Neural cell (in vitro differentiated cells): ENCODE data around the gene PLXNA4. TPM values are rescaled to one million over a fixed set of nuclear protein-coding genes. Genes with fewer than 3 reads are reported as not detected.

Source experiments
- H2AFZ ChIP-seq: fragments of 200-600, 300-800 bp; sonication (generic), shearing (Covaris generic); 2 replicates; pipeline ENCODE4 v1.6.0; 2014; ENCODE audit warnings: low read depth, mild to moderate bottlenecking, antibody characterized with exemption, low read length, moderate library complexity
- H3F3A ChIP-seq: fragments of 200-600 bp; shearing (Covaris generic); 2 replicates; pipeline ENCODE4 v1.6.1; 2016; ENCODE audit warnings: mild to moderate bottlenecking, moderate library complexity, mixed read lengths, antibody characterized with exemption, low read length; ENCODE audit not compliant: insufficient read depth, poor library complexity, severe bottlenecking
- H3K27ac ChIP-seq: fragments of 200-600, 300-800 bp; sonication (generic), shearing (Covaris generic); 2 replicates; pipeline ENCODE4 v1.5.1; 2014; ENCODE audit warnings: mild to moderate bottlenecking, low read length, moderate library complexity
- H3K27me3 ChIP-seq: fragments of 300-800, 200-600 bp; sonication (generic), shearing (Covaris generic); 2 replicates; pipeline ENCODE4 v1.6.0; 2014; ENCODE audit warnings: mild to moderate bottlenecking, low read depth, low read length, moderate library complexity; ENCODE audit not compliant: insufficient read depth
- H3K36me3 ChIP-seq: fragments of 300-800, 200-600 bp; sonication (generic), shearing (Covaris generic); 2 replicates; pipeline ENCODE4 v1.5.1; 2014; ENCODE audit warnings: mild to moderate bottlenecking, antibody characterized with exemption, low read length, moderate library complexity; ENCODE audit not compliant: insufficient read depth
- H3K4me2 ChIP-seq: fragments of 300-800, 200-600 bp; sonication (generic), shearing (Covaris generic); 2 replicates; pipeline ENCODE4 v1.6.0; 2014; ENCODE audit warnings: mild to moderate bottlenecking, low read length
- H3K4me3 ChIP-seq: fragments of 300-800, 200-600 bp; sonication (generic), shearing (Covaris generic); 2 replicates; pipeline ENCODE4 v1.5.1; 2014; ENCODE audit warnings: mild to moderate bottlenecking, low read length, moderate library complexity
- H3K79me2 ChIP-seq: fragments of 200-600 bp; shearing (Covaris generic); replicated peaks from 2 replicates; pipeline ENCODE4 v1.6.0; 2014; ENCODE audit warnings: mild to moderate bottlenecking, low read length, moderate library complexity; ENCODE audit not compliant: insufficient read depth
- H3K9ac ChIP-seq: fragments of 300-800, 200-600 bp; sonication (generic), shearing (Covaris generic); 2 replicates; pipeline ENCODE4 v1.6.1; 2016; ENCODE audit warnings: mild to moderate bottlenecking, low read length, mixed read lengths
- H3K9me2 ChIP-seq: fragments of 200-600 bp; shearing (Covaris generic); 2 replicates; pipeline ENCODE4 v1.6.1; 2016; ENCODE audit warnings: mild to moderate bottlenecking, low read length, mixed read lengths; ENCODE audit not compliant: insufficient read depth
- H3K9me3 ChIP-seq: fragments of 200-600, 300-800 bp; sonication (generic), shearing (Covaris generic); 2 replicates; pipeline ENCODE4 v1.6.1; 2016; ENCODE audit warnings: mild to moderate bottlenecking, mixed run types, low read length, moderate library complexity, mixed read lengths
- H4K20me1 ChIP-seq: fragments of 200-600 bp; shearing (Covaris generic); 2 replicates; pipeline ENCODE4 v1.6.1; 2016; ENCODE audit warnings: mild to moderate bottlenecking, mixed run types; ENCODE audit not compliant: insufficient read depth
- EP300 ChIP-seq: fragments of 450-650 bp; conservative IDR thresholded peaks from 2 replicates; pipeline ENCODE4 v1.6.1; 2014; ENCODE audit warnings: antibody characterized with exemption, mild to moderate bottlenecking, moderate library complexity; ENCODE audit not compliant: poor library complexity, severe bottlenecking
- EZH2 ChIP-seq: fragments of 200-600, 300-800 bp; shearing (Covaris generic), sonication (generic); IDR thresholded peaks from 2 replicates; pipeline ENCODE4 v1.6.1; 2014; ENCODE audit warnings: antibody characterized with exemption, low read length, borderline replicate concordance, mild to moderate bottlenecking; ENCODE audit not compliant: insufficient read depth, poor library complexity, severe bottlenecking
- MXI1 ChIP-seq: fragments of 450-650 bp; conservative IDR thresholded peaks from 2 replicates; pipeline ENCODE4 v1.6.1; 2014; ENCODE audit warnings: antibody characterized with exemption, mild to moderate bottlenecking; ENCODE audit not compliant: poor library complexity, severe bottlenecking
- POLR2AphosphoS5 ChIP-seq: IDR thresholded peaks from 2 replicates; pipeline ENCODE4 v1.6.1; 2012
- RAD21 ChIP-seq: fragments of 450-650 bp; conservative IDR thresholded peaks from 2 replicates; pipeline ENCODE4 v1.6.1; 2014; ENCODE audit warnings: antibody characterized with exemption, mild to moderate bottlenecking, moderate library complexity
- SMC3 ChIP-seq: fragments of 450-650 bp; conservative IDR thresholded peaks from 2 replicates; pipeline ENCODE4 v1.6.1; 2014; ENCODE audit warnings: antibody characterized with exemption, mild to moderate bottlenecking, moderate library complexity; ENCODE audit not compliant: poor library complexity
- TAF1 ChIP-seq: IDR thresholded peaks from 2 replicates; pipeline ENCODE4 v1.6.1; 2012; ENCODE audit warnings: low read depth
- polyA plus RNA-seq: library from polyadenylated mRNA; depleted of rRNA; stranded (reverse); fragments of >200 nt; gene quantifications from 2 replicates; pipeline ENCODE4 v1.2.3, GENCODE V29; 2014
- TF ChIP-seq, protein P1 (sequence below): IDR thresholded peaks from 2 replicates; pipeline ENCODE4 v1.6.1; 2012; ENCODE audit warnings: borderline replicate concordance
- TF ChIP-seq, protein P2 (sequence below): fragments of 450-650 bp; IDR thresholded peaks from 2 replicates; pipeline ENCODE4 v1.5.1; 2014; ENCODE audit warnings: antibody characterized with exemption, mild to moderate bottlenecking, moderate library complexity; ENCODE audit not compliant: poor library complexity, severe bottlenecking

PLXNA4 gene
- polyA plus RNA-seq, 1 donor from 2014 or later = 7.2 TPM

DNA sequence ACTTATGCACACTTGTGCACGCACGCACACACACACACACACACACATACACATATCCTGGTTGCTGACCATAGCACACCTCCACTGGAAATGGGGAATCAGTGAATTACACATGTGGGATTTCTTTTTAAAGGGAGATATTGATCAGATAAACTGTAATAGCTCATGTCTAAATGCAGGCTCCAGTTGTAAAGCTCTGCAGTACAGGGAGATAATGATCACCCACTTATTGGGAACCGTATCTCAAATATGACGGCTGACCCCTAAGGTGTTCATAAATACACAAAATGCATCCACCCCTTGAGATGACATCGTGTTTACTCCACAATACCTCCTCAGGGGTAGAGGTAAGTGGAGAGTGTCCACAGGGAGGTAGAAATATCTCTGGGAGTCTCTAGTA lies 79.2 kb downstream of the PLXNA4 start:
- Histone ChIP-seq H3K9me2 (no peaks in the 10 kb centered on the region), H3K4me2 (no peak overlapping the region), H3K9ac (no peak overlapping the region), H3K27me3 (no peaks in the 10 kb centered on the region), H3K4me3 (no peak overlapping the region), H4K20me1 (no peaks in the 10 kb centered on the region), H3K27ac (no peak overlapping the region), H2AFZ (no peak overlapping the region), H3K79me2 (no peaks in the 10 kb centered on the region), H3F3A (peaks cover 3% of the 10 kb centered on the region), H3K36me3 (no peaks in the 10 kb centered on the region), H3K9me3 (no peaks in the 10 kb centered on the region)
- TF ChIP-seq RAD21 (no peak), POLR2AphosphoS5 (no peak), EZH2 (no peak), TAF1 (no peak), MXI1 (no peak), EP300 (no peak), SMC3 (no peak)
- TF ChIP-seq, protein P1, sequence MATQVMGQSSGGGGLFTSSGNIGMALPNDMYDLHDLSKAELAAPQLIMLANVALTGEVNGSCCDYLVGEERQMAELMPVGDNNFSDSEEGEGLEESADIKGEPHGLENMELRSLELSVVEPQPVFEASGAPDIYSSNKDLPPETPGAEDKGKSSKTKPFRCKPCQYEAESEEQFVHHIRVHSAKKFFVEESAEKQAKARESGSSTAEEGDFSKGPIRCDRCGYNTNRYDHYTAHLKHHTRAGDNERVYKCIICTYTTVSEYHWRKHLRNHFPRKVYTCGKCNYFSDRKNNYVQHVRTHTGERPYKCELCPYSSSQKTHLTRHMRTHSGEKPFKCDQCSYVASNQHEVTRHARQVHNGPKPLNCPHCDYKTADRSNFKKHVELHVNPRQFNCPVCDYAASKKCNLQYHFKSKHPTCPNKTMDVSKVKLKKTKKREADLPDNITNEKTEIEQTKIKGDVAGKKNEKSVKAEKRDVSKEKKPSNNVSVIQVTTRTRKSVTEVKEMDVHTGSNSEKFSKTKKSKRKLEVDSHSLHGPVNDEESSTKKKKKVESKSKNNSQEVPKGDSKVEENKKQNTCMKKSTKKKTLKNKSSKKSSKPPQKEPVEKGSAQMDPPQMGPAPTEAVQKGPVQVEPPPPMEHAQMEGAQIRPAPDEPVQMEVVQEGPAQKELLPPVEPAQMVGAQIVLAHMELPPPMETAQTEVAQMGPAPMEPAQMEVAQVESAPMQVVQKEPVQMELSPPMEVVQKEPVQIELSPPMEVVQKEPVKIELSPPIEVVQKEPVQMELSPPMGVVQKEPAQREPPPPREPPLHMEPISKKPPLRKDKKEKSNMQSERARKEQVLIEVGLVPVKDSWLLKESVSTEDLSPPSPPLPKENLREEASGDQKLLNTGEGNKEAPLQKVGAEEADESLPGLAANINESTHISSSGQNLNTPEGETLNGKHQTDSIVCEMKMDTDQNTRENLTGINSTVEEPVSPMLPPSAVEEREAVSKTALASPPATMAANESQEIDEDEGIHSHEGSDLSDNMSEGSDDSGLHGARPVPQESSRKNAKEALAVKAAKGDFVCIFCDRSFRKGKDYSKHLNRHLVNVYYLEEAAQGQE = no peak
- TF ChIP-seq, protein P2, sequence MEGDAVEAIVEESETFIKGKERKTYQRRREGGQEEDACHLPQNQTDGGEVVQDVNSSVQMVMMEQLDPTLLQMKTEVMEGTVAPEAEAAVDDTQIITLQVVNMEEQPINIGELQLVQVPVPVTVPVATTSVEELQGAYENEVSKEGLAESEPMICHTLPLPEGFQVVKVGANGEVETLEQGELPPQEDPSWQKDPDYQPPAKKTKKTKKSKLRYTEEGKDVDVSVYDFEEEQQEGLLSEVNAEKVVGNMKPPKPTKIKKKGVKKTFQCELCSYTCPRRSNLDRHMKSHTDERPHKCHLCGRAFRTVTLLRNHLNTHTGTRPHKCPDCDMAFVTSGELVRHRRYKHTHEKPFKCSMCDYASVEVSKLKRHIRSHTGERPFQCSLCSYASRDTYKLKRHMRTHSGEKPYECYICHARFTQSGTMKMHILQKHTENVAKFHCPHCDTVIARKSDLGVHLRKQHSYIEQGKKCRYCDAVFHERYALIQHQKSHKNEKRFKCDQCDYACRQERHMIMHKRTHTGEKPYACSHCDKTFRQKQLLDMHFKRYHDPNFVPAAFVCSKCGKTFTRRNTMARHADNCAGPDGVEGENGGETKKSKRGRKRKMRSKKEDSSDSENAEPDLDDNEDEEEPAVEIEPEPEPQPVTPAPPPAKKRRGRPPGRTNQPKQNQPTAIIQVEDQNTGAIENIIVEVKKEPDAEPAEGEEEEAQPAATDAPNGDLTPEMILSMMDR = no peak

DNA sequence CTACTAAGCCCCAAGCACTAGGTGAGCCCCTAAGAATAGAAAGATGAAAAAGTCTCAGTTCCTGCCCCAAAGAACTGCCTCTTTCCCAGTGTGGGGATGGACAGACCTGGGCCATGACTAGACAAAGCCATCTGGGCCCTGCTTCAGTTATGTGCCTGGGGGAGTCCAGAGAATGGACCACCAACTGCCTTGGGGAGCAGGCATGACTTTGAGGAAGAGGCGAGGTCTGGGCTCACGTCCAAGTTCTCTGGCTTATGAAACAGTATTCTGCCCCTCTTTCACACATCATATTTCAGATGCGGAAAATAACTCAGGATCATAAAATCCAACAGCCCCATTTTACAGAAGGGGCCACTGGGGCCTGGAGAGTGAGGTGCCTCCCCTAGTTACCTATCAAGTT lies 80.3 kb downstream of the PLXNA4 start:
- H2AFZ ChIP-seq = no peak overlapping the region
- no peak overlapping the region for H3K27ac ChIP-seq
- no peak overlapping the region for H3K4me3 ChIP-seq
- H3K79me2 ChIP-seq = no peaks in the 10 kb centered on the region
- TF ChIP-seq POLR2AphosphoS5 (no peak), RAD21 (no peak), EZH2 (no peak), EP300 (no peak), MXI1 (no peak), TAF1 (no peak)
- no peak overlapping the region for H3K9ac ChIP-seq
- no peaks in the 10 kb centered on the region for H4K20me1 ChIP-seq
- no peaks in the 10 kb centered on the region for H3K36me3 ChIP-seq
- no peaks in the 10 kb centered on the region for H3K27me3 ChIP-seq
- H3K9me3 ChIP-seq = no peaks in the 10 kb centered on the region
- H3K9me2 ChIP-seq = no peaks in the 10 kb centered on the region
- no peak overlapping the region for H3K4me2 ChIP-seq
- peaks cover 3% of the 10 kb centered on the region for H3F3A ChIP-seq

DNA sequence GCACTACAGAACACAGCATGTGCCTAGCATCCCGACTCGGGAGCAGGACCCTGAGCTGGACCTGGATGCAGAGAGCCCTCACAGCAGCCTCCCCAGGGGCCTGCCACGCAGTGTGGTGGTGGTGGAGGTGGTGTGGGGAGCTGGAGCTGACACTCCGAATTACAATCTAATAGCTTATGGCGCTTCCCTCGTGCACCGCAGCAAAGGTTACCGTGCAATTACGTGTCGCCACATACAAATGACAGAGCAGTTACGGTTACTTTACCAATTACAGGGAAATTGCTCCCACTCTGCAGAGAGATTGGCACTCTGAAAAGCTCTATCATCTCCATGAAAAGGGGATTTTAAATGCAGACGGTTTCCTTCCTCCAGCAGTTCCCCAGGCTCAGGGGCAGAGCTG lies 81.8 kb downstream of the PLXNA4 start:
- Histone ChIP-seq H2AFZ (no peak overlapping the region), H3K9me3 (no peaks in the 10 kb centered on the region), H3K4me2 (no peak overlapping the region), H3K27me3 (no peaks in the 10 kb centered on the region), H3K9ac (no peak overlapping the region), H3K36me3 (no peaks in the 10 kb centered on the region), H3F3A (peaks cover 3% of the 10 kb centered on the region), H3K9me2 (no peaks in the 10 kb centered on the region), H3K27ac (peak overlapping the region; percentile 61), H3K79me2 (no peaks in the 10 kb centered on the region), H4K20me1 (no peaks in the 10 kb centered on the region), H3K4me3 (peak overlapping the region; percentile 29)
- TF ChIP-seq EP300 (peak; percentile 87), RAD21 (peak; percentile 20), EZH2 (no peak), TAF1 (no peak), SMC3 (peak; percentile 31), MXI1 (peak; percentile 56), POLR2AphosphoS5 (peak; percentile 97)
- TF ChIP-seq, protein P2 = no peak
- TF ChIP-seq, protein P1 = peak; percentile 52
